BE2C (cell line): Measurements from ENCODE around the gene FAM216A.

ENCODE experiments used
- DNase-seq: peaks from one replicate; pipeline ENCODE4 v3.0.0-alpha.2; 2020
- H3K27me3 ChIP-seq: fragments of 250-450 bp; sonication (Bioruptor Pico); 2 replicates; pipeline ENCODE4 v1.5.1; 2020; ENCODE audit warnings: mild to moderate bottlenecking
- H3K36me3 ChIP-seq: fragments of 250-450 bp; sonication (Bioruptor Pico); 2 replicates; pipeline ENCODE4 v1.5.1; 2020; ENCODE audit warnings: mild to moderate bottlenecking
- H3K4me1 ChIP-seq: fragments of 250-450 bp; sonication (Bioruptor Pico); 2 replicates; pipeline ENCODE4 v1.5.1; 2020
- H3K4me3 ChIP-seq: 2 replicates; pipeline ENCODE4 v1.5.1; 2011; ENCODE audit warnings: low read depth, low read length
- H3K9me3 ChIP-seq: fragments of 250-450 bp; sonication (Bioruptor Pico); 2 replicates; pipeline ENCODE4 v1.5.1; 2020
- CTCF ChIP-seq: IDR thresholded peaks from 2 replicates; pipeline ENCODE4 v1.5.1; 2012; ENCODE audit warnings: mild to moderate bottlenecking, low read depth, low read length

Gene FAM216A

DNA sequence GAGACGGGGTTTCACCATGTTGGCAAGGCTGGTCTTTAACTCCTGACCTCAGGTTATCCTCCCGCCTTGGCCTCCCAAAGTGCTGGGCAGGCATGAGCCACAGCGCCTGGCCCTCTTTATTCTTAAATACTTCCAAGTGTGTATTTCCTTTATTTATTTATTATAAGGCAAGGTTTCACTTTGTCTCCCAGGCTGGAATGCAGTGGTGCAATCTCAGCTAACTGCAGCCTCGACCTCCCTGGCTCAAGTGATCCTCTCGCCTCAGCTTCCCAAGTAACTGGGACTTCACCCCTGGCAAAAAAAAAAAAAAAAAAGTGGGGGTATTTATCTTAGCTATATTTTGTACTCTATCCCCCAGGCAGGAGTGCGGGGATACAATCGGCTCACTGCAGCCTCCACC, 6.8 kb downstream of the FAM216A start:
- DNase-seq: no peak
- Histone ChIP-seq H3K4me1 (no peaks in the 10 kb centered on the region), H3K9me3 (no peaks in the 10 kb centered on the region), H3K36me3 (peaks cover 25% of the 10 kb centered on the region), H3K4me3 (no peak overlapping the region), H3K27me3 (no peaks in the 10 kb centered on the region)
- no peak for TF ChIP-seq CTCF

- Histone ChIP-seq H3K36me3 (peaks cover 23% of the 10 kb centered on the region), H3K9me3 (no peaks in the 10 kb centered on the region; the same call in 1 of the 2 replicates), H3K4me3 (no peak overlapping the region), H3K27me3 (no peaks in the 10 kb centered on the region), H3K4me1 (no peaks in the 10 kb centered on the region; the same call in 1 of the 2 replicates)
- DNase-seq: no peak
- no peak for TF ChIP-seq CTCF
Observed at GRCh38 chr12:110498984-110499706, 30.5 kb downstream of the FAM216A start.

GRCh38 chr12:110501399-110501751, 32.7 kb downstream of the FAM216A start:
- Histone ChIP-seq H3K27me3 (no peaks in the 10 kb centered on the region), H3K9me3 (no peaks in the 10 kb centered on the region; the same call in 1 of the 2 replicates), H3K4me3 (peak overlapping the region; percentile 92), H3K4me1 (no peaks in the 10 kb centered on the region; the same call in 1 of the 2 replicates), H3K36me3 (peaks cover 4% of the 10 kb centered on the region)
- TF ChIP-seq CTCF: no peak
- DNase-seq: peak; percentile 38

- no peaks in the 10 kb centered on the region; the same call in 1 of the 2 replicates for H3K4me1 ChIP-seq
- peak within 1 kb of the TSS; percentile 92 for H3K4me3 ChIP-seq
- H3K36me3 ChIP-seq: no peaks in the 10 kb centered on the region
- no peak for TF ChIP-seq CTCF
- DNase-seq: peak; percentile 98
- no peaks in the 10 kb centered on the region; the same call in 1 of the 2 replicates for H3K9me3 ChIP-seq
- no peaks in the 10 kb centered on the region for H3K27me3 ChIP-seq
Observed at GRCh38 chr12:110501752-110502738, 33.4 kb downstream of the FAM216A start, which contains the start of the genes RAD9B and VPS29. TSS of gene RAD9B (plus strand) at chr12:110502331. CDS start at chr12:110502338, 7 bp downstream. TSS of gene VPS29 (minus strand) at chr12:110502111. CDS start at chr12:110502051, 60 bp downstream.

- Histone ChIP-seq H3K9me3 (no peaks in the 10 kb centered on the region; the same call in 1 of the 2 replicates), H3K4me1 (no peaks in the 10 kb centered on the region; the same call in 1 of the 2 replicates), H3K27me3 (no peaks in the 10 kb centered on the region), H3K36me3 (no peaks in the 10 kb centered on the region), H3K4me3 (no peak overlapping the region)
- no peak for DNase-seq
- TF ChIP-seq CTCF: no peak
Observed at GRCh38 chr12:110503432-110503831, 34.8 kb downstream of the FAM216A start.
